Osteoblast (primary cell): ENCODE measurements around the gene SMARCA2. TPM values are rescaled to one million over a fixed set of nuclear protein-coding genes. Genes with fewer than 3 reads are reported as not detected.

Source experiments
- DNase-seq: peaks from one replicate; pipeline ENCODE4 v3.0.0; 2011; ENCODE audit warnings: low spot score, mixed read lengths; ENCODE audit not compliant: insufficient read length; ENCODE audit errors: missing footprints
- H2AFZ ChIP-seq: 2 replicates; pipeline ENCODE4 v1.6.0; 2011; ENCODE audit warnings: mild to moderate bottlenecking, low read length
- H3K27ac ChIP-seq: 2 replicates; pipeline ENCODE4 v1.5.1; 2011; ENCODE audit warnings: mild to moderate bottlenecking, low read depth, low read length, moderate library complexity
- H3K27me3 ChIP-seq: 2 replicates; pipeline ENCODE4 v1.6.0; 2012; ENCODE audit warnings: mild to moderate bottlenecking, control low read depth, inconsistent platforms, low read length, moderate library complexity; ENCODE audit not compliant: insufficient read depth
- H3K36me3 ChIP-seq: 2 replicates; pipeline ENCODE4 v1.5.1; 2011; ENCODE audit warnings: mild to moderate bottlenecking, low read length, control low read depth, moderate library complexity; ENCODE audit not compliant: insufficient read depth
- H3K4me1 ChIP-seq: 2 replicates; pipeline ENCODE4 v1.5.1; 2011; ENCODE audit warnings: mild to moderate bottlenecking, low read length, control low read depth, moderate library complexity; ENCODE audit not compliant: insufficient read depth
- H3K4me2 ChIP-seq: 2 replicates; pipeline ENCODE4 v1.6.0; 2011; ENCODE audit warnings: mild to moderate bottlenecking, low read length; ENCODE audit not compliant: insufficient read depth
- H3K4me3 ChIP-seq: fragments of 200-600 bp; sonication (generic); 3 replicates; pipeline ENCODE4 v1.5.1; 2012; ENCODE audit warnings: mild to moderate bottlenecking, low read length, inconsistent platforms; ENCODE audit not compliant: insufficient read depth
- H3K79me2 ChIP-seq: 2 replicates; pipeline ENCODE4 v1.6.0; 2012; ENCODE audit warnings: mild to moderate bottlenecking, low read length, control low read depth, inconsistent platforms; ENCODE audit not compliant: insufficient read depth
- H3K9me3 ChIP-seq: 2 replicates; pipeline ENCODE4 v1.5.1; 2011; ENCODE audit warnings: low read depth, low read length, control low read depth
- H4K20me1 ChIP-seq: 2 replicates; pipeline ENCODE4 v1.6.0; 2012; ENCODE audit warnings: mild to moderate bottlenecking, low read length, control low read depth; ENCODE audit not compliant: insufficient read depth
- total RNA-seq: library from RNA; depleted of rRNA; stranded (reverse); fragments of >200 nt; gene quantifications from 2 replicates; pipeline ENCODE4 v1.2.3, GENCODE V29; 2012
- TF ChIP-seq, protein P1 (sequence below): IDR thresholded peaks from 2 replicates; pipeline ENCODE4 v1.5.1; 2011; ENCODE audit warnings: mild to moderate bottlenecking, low read depth, low read length, moderate library complexity; ENCODE audit errors: extremely low read depth

The SMARCA2 gene
- total RNA-seq, 1 donor, result 101 TPM

DNA sequence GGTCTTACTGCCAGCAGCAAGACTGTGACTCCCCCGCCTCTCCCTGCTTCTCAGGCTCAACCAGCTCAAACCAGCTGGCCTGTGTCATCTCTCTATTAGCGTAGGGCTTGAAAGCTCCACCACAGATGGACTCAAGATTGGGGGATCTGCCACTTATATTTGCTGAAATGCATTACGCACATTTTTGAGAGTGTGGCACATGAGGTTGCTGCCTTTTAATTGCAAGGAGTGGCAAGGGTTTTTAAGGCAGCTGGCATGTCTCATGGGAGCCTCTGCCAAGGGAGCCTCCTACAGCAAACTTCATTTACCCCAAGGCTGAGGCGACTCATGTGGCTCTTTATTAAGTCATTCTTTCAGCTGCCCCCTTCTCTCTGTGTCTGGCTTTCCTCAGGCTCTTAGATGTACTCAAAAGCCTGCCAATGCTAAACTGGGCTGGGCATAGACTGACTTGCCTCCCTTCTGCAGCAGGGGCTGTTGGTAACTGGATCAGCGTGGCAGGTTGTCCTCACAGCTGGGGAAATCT, 219.3 kb downstream of the SMARCA2 start:
- H3K4me3 ChIP-seq, result no peak overlapping the region
- H2AFZ ChIP-seq, result no peak overlapping the region
- H3K4me2 ChIP-seq, result no peak overlapping the region
- no peaks in the 10 kb centered on the region for H3K36me3 ChIP-seq
- no peaks in the 10 kb centered on the region for H3K9me3 ChIP-seq
- DNase-seq, result no peak
- H3K4me1 ChIP-seq, result peaks cover 15% of the 10 kb centered on the region
- no peaks in the 10 kb centered on the region for H4K20me1 ChIP-seq
- TF ChIP-seq, protein P1, sequence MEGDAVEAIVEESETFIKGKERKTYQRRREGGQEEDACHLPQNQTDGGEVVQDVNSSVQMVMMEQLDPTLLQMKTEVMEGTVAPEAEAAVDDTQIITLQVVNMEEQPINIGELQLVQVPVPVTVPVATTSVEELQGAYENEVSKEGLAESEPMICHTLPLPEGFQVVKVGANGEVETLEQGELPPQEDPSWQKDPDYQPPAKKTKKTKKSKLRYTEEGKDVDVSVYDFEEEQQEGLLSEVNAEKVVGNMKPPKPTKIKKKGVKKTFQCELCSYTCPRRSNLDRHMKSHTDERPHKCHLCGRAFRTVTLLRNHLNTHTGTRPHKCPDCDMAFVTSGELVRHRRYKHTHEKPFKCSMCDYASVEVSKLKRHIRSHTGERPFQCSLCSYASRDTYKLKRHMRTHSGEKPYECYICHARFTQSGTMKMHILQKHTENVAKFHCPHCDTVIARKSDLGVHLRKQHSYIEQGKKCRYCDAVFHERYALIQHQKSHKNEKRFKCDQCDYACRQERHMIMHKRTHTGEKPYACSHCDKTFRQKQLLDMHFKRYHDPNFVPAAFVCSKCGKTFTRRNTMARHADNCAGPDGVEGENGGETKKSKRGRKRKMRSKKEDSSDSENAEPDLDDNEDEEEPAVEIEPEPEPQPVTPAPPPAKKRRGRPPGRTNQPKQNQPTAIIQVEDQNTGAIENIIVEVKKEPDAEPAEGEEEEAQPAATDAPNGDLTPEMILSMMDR, result no peak
- H3K27me3 ChIP-seq, result peaks cover 2% of the 10 kb centered on the region
- H3K79me2 ChIP-seq, result no peaks in the 10 kb centered on the region
- H3K27ac ChIP-seq, result no peak overlapping the region

DNA sequence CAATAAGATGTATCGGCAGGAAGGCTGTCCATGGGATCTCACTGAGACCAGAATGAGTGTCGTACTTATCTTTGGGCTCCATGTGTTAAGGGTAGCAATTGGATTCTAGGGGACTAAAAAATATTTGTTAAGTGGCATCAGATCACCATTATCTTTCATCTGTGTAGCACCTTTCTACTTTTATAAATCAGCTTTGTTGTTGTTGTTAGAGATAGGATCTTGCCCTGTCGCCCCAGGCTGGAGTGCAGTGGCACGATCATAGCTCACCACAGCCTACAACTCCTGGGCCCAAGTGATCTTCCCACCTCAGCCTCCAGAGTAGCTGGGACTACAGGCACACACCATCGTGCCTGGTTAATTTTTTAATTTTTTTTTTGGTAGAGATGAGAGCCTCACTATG, 220.5 kb downstream of the SMARCA2 start:
- Histone ChIP-seq H4K20me1 (no peaks in the 10 kb centered on the region), H3K36me3 (no peaks in the 10 kb centered on the region), H3K4me1 (peaks cover 15% of the 10 kb centered on the region), H3K27me3 (peaks cover 2% of the 10 kb centered on the region), H2AFZ (no peak overlapping the region), H3K4me3 (no peak overlapping the region), H3K79me2 (no peaks in the 10 kb centered on the region), H3K9me3 (no peaks in the 10 kb centered on the region), H3K27ac (no peak overlapping the region), H3K4me2 (no peak overlapping the region)
- TF ChIP-seq, protein P1, result no peak
- no peak for DNase-seq

DNA sequence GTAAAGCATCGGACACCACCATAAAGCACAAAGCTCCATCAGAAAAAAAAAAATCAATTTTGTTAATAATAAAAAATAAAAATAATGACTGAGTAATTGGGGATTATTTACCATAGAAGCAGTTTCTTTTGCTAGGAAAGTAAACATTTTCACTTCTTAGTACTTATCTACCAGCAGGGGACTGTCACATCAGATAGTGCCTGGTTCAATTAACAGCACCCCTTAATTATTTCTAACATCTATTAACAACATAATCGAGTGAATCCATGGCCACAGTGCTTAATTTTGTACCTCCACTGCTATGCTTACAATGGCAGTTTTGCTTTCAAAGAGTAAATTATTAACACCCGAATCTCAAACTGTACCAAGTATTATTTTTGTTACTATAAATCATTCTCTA, 221.7 kb downstream of the SMARCA2 start:
- no peak for DNase-seq

DNA sequence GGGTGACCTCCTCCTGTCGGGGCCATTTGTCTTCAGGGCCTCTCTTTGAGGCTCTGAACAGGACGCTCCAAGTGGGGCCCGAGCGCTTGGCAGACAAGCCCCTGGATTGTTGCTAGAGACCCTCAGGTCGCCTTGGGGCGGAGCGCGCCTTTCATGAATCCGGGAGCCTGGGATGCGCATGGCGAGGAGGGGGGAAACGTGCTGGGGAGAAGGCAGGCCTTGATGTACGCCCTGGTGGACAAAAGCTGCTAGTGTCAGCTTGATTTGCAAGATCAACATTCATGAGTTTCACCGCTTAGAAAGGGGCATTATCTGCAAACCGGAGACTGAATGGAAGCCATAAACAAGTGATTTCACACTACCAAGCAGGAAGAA, 226.3 kb downstream of the SMARCA2 start:
- no peaks in the 10 kb centered on the region for H3K9me3 ChIP-seq
- H3K4me3 ChIP-seq, result peak overlapping the region; percentile 70
- H3K4me1 ChIP-seq, result peaks cover 12% of the 10 kb centered on the region
- peak overlapping the region; percentile 98 for H3K4me2 ChIP-seq
- no peaks in the 10 kb centered on the region for H3K36me3 ChIP-seq
- DNase-seq, result peak; percentile 77
- no peak overlapping the region for H3K27ac ChIP-seq
- TF ChIP-seq, protein P1, result peak; percentile 57
- peaks cover 12% of the 10 kb centered on the region for H3K27me3 ChIP-seq
- peak overlapping the region; percentile 98 for H2AFZ ChIP-seq
- no peaks in the 10 kb centered on the region for H4K20me1 ChIP-seq
- no peaks in the 10 kb centered on the region for H3K79me2 ChIP-seq

More for the DNA sequence above, 221.7 kb downstream of the SMARCA2 start:
- Histone ChIP-seq H3K4me1 (peaks cover 11% of the 10 kb centered on the region), H3K4me3 (no peak overlapping the region), H3K27me3 (peaks cover 2% of the 10 kb centered on the region), H4K20me1 (no peaks in the 10 kb centered on the region), H3K36me3 (no peaks in the 10 kb centered on the region), H2AFZ (no peak overlapping the region), H3K79me2 (no peaks in the 10 kb centered on the region), H3K4me2 (no peak overlapping the region), H3K9me3 (no peaks in the 10 kb centered on the region), H3K27ac (no peak overlapping the region)
- TF ChIP-seq, protein P1, result no peak
